NCI-H1436 treated with DMSO at 0.1 percent for 48 hours (cell line): ENCODE results near the gene FASLG.

ENCODE experiments used
- DNase-seq: peaks from one replicate; lab custom pipeline; 2025; lab: John Stamatoyannopoulos, UW

Gene FASLG

GRCh38 chr1:172646653-172647052, 12.2 kb upstream of the FASLG start:
- no peak for DNase-seq

GRCh38 chr1:172647110-172647564, 11.8 kb upstream of the FASLG start:
- no peak for DNase-seq

GRCh38 chr1:172647987-172648386, 10.9 kb upstream of the FASLG start:
- DNase-seq, result no peak

GRCh38 chr1:172650474-172651193, 8.3 kb upstream of the FASLG start:
- no peak for DNase-seq

GRCh38 chr1:172653015-172653709, 5.7 kb upstream of the FASLG start:
- DNase-seq, result no peak

GRCh38 chr1:172654535-172654934, 4.4 kb upstream of the FASLG start:
- DNase-seq, result no peak

- no peak for DNase-seq
These were observed 2.3 kb upstream of the FASLG start for GRCh38 chr1:172656576-172656975.

- no peak for DNase-seq
These were observed 1.3 kb upstream of the FASLG start for GRCh38 chr1:172657586-172657985.

GRCh38 chr1:172661107-172661506, 2.2 kb downstream of the FASLG start:
- no peak for DNase-seq

- DNase-seq, result no peak
These were observed 3.7 kb downstream of the FASLG start for GRCh38 chr1:172662464-172663109.

GRCh38 chr1:172663732-172664131, 4.8 kb downstream of the FASLG start:
- DNase-seq, result no peak

- no peak for DNase-seq
These were observed 9.2 kb downstream of the FASLG start for GRCh38 chr1:172668097-172668496.

GRCh38 chr1:172669011-172669410, 10.1 kb downstream of the FASLG start:
- DNase-seq, result no peak

- no peak for DNase-seq
These were observed 11.4 kb downstream of the FASLG start for GRCh38 chr1:172670316-172670715.

- no peak for DNase-seq
These were observed 11.9 kb downstream of the FASLG start for GRCh38 chr1:172670791-172671190.

- no peak for DNase-seq
These were observed 12.7 kb downstream of the FASLG start for GRCh38 chr1:172671591-172671990.

GRCh38 chr1:172672720-172673119, 13.8 kb downstream of the FASLG start:
- DNase-seq, result no peak

GRCh38 chr1:172673761-172674160, 14.9 kb downstream of the FASLG start:
- DNase-seq, result no peak

GRCh38 chr1:172674831-172675613, 16.1 kb downstream of the FASLG start:
- DNase-seq, result no peak

GRCh38 chr1:172679000-172679772, 20.3 kb downstream of the FASLG start:
- no peak for DNase-seq

- no peak for DNase-seq
These were observed 21.3 kb downstream of the FASLG start for GRCh38 chr1:172680244-172680643.
